ES-I3 (cell line): ENCODE measurements around the gene LIG3.
"Not testable (repeated sequence)": the region's sequence is repeated elsewhere in the genome, so short reads cannot be mapped to it uniquely, and the experiment has no call there.

Experiments
- H3K36me3 ChIP-seq: 2 replicates; pipeline ENCODE4 v1.6.1; 2013; ENCODE audit warnings: mild to moderate bottlenecking, low read length, control low read depth, moderate library complexity; ENCODE audit not compliant: insufficient read depth
- H3K4me1 ChIP-seq: 2 replicates; pipeline ENCODE4 v1.6.1; 2013; ENCODE audit warnings: mild to moderate bottlenecking, control low read depth, low read length; ENCODE audit not compliant: insufficient read depth
- H3K9ac ChIP-seq: 2 replicates; pipeline ENCODE4 v1.6.1; 2013; ENCODE audit warnings: low read depth, mild to moderate bottlenecking, low read length, moderate library complexity
- H3K9me3 ChIP-seq: 2 replicates; pipeline ENCODE4 v1.6.1; 2013; ENCODE audit warnings: mild to moderate bottlenecking, low read length, moderate library complexity; ENCODE audit not compliant: control insufficient read depth, insufficient read depth

LIG3 gene

DNA sequence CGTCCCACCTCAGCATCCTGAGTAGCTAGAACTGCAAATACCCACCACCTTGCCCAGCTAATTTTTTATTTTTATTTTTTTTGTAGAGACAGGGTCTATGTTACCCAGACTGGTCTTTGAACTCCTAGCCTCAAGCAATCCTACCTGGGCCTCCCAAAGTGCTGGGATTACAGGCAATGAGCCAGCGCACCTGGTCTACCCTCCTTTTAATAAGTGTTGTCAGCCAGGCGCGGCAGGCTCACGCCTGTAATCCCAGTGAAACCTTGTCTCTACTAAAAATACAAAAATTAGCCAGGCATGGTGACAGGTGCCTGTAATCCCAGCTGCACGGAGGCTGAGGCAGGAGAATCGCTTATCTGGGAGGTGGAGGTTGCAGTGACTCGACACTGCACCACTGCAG lies 63.9 kb downstream of the LIG3 start:
- Histone ChIP-seq H3K9ac (no peak overlapping the region), H3K36me3 (no peaks in the 10 kb centered on the region), H3K4me1 (0 out of 2 replicates have a peak, but pooled peaks cover 5% of the 10 kb centered on the region), H3K9me3 (no peaks in the 10 kb centered on the region)

DNA sequence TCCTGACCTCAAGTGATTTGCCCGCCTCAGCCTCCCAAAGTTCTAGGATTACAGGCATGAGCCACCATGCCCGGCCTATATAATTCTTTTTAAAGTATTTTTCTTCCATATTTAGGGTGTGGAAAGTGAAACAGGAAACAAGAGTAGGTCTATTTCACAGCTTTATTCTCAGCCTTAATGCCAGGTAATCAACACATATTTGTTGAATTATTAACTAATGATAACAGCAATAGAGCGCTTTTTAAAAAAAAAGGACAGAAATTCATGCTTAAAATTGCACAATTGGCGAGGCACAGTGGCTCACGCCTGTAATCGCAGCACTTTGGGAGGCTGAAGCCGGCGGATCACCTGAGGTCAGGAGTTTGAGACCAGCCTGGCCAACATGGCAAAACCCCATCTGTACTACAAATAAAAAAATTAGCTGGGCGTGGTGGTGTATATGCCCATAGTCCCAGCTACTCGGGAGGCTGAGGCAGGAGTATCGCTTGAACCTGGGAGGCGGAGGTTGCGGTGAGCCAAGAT lies 65.2 kb downstream of the LIG3 start:
- H3K4me1 ChIP-seq, H3K36me3 ChIP-seq, H3K9ac ChIP-seq, H3K9me3 ChIP-seq: not testable (repeated sequence)

DNA sequence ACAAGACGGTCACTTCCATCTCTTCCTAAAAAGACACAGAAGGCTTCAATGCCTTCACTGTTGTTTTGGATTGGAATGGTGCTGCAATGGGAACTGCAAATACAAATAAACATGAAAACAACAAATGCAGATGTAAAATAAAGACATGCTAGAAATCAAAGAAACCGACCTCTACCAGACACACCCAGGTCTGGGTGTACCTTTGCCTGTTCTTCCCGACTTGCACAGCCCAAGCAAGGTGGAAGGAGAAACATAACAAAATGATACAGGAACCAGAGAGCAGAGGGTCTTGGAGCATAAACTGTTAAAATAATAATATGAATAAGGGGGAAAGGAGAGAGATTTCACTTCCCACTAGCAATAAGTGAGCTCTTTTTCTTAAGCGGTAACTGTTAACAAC lies 65.9 kb downstream of the LIG3 start:
- Histone ChIP-seq H3K9ac (no peak overlapping the region), H3K9me3 (no peaks in the 10 kb centered on the region), H3K36me3 (no peaks in the 10 kb centered on the region), H3K4me1 (0 out of 2 replicates have a peak, but pooled peaks cover 5% of the 10 kb centered on the region)

DNA sequence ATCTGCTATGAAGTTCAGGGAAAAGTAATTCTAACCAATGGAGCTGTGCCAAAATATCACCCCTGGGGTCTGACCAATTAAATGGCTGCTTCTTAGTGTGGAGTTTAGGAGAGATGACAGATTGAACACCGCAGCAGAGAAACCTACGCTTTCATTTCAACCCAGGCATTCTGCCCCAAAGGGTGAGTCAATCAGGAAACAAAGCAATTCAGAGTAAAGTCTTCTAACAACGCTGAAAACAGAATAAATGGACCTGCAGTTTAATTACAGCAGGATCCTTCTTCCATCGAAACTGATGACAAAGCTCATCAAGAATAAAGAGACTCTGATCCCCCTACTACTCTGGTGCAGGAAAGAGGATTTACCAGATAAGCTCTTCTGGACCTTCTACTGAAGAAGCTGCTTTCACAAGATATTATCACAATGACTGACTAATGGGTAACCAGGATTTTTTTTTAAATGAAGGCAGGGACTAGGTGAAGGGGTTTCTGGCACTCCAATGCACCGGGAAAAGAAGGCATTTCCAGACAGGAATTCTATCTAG lies 66.5 kb downstream of the LIG3 start:
- H3K36me3 ChIP-seq, result no peaks in the 10 kb centered on the region
- no peak overlapping the region for H3K9ac ChIP-seq
- no peaks in the 10 kb centered on the region for H3K9me3 ChIP-seq
- peaks cover 7% of the 10 kb centered on the region; the same call in 1 of the 2 replicates for H3K4me1 ChIP-seq

DNA sequence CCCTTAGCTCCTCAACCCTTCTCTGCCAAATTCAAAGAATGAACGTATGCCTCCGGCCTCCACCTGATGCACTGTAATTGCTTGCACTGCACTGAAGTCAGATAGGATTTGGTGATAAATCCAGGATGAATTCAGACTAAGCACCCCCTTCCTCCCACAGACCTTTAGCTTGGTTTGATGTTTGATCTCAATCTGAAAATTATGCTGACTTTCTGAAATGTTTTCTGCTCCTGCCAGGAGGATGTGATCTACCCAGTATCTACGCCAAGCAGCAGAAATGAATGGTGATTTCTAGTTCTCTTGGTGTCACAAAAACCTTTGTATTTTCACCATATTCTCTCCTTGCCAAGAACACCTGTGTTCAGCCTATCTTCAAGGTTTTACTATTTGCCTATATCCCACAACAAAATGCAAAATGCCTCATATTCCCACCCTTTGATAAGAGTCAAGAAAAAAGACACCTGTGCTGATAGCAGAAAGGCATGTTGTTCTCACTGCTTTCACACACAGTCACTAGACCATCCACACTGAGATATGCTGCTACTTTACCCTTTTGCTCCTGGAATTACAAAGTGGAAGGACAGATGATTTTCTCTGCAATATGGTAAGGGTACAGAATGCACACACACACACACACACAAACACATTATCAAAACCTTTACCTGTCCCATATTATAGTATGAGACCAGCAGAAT lies 68.5 kb downstream of the LIG3 start:
- peaks cover 15% of the 10 kb centered on the region for H3K4me1 ChIP-seq
- H3K9ac ChIP-seq, result no peak overlapping the region
- H3K9me3 ChIP-seq, result no peaks in the 10 kb centered on the region
- H3K36me3 ChIP-seq, result no peaks in the 10 kb centered on the region

DNA sequence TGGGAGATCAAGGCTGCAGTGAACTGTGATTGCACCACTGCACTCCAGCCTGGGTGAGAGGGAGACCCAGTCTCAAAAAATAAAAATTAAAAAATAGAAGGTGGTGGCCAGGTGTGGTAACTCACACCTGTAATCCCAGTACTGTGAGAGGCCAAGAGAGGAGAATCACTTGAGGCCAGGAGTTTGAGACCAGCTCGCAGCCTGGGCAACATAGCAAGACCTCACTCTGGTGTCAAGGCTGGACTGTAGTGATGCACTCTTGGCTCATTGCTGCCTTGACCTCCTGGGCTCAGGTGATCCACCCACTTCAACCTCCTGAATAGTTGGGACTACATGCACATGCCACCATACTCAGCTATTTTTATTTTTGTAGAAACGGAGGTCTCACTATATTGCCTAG lies 69.9 kb downstream of the LIG3 start:
- Histone ChIP-seq H3K36me3 (no peaks in the 10 kb centered on the region), H3K9ac (no peak overlapping the region), H3K4me1 (peaks cover 15% of the 10 kb centered on the region), H3K9me3 (no peaks in the 10 kb centered on the region)

DNA sequence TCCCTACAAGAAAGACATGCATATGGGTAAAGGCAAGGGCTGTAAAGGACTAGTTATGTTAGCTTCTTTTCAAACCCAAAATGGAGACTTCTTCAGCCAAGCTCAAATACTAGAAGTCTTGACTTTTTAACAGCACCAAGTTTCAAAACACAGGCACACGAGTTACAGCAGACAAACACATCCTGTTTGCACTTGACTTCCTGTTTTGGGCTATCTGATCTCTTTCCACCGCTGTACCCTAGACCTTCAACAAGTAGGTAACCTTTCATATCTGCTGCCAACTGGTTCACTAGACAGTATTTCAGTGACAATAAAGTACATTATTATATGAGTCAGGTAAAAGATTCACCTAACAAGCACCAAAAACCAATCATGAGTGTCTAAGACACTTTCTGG lies 70.9 kb downstream of the LIG3 start:
- Histone ChIP-seq H3K4me1 (peaks cover 20% of the 10 kb centered on the region), H3K9me3 (no peaks in the 10 kb centered on the region), H3K9ac (no peak overlapping the region), H3K36me3 (no peaks in the 10 kb centered on the region)

DNA sequence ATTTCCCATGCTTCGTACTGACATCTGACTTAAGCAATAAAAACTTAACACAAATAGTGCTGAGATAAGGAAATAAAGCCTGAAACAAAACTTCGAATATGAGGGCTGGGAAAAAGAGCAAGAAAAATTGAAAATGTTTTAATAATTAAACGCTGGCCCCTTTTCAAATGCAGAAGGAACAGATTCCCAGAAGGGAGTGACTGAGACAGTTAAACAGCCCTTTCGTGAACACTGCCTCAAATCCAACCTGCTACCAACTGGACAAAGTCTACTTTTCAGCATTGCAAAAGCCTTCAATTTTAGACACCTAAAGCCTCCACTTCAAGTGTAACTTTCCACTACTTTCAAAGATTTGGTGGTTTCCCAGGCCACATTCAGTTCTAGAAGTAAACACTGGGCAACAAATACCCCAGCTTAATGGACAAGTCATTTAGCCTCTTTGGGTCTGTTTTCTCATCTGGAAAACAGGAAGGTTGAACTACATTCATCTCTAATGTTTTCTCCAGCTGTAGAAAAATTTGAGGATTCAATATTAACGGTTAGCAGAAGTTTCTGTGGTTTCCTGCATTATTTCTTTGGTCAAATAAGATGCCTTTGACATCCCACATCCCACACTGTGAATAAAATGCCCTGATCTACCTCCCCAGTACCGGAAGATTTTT lies 71.4 kb downstream of the LIG3 start:
- no peaks in the 10 kb centered on the region for H3K9me3 ChIP-seq
- H3K9ac ChIP-seq, result no peak overlapping the region
- peaks cover 18% of the 10 kb centered on the region for H3K4me1 ChIP-seq
- no peaks in the 10 kb centered on the region for H3K36me3 ChIP-seq

DNA sequence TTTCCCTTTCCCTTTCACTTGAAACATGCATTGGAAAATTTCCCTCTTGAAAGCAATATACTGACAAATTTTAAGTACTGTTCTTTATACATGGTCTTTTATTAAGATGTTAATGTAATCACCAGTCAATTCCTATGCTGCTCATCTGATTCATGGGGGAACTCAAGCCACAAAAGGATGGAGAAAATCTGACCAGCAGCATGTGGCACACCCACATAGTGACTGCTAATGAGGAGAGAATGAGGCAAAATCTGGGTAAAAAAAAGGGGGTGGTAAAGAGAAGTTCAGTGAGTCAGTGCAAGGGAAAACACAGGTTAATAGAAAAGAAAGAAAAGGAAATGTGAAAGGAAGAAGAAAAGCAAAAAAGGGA lies 71.9 kb downstream of the LIG3 start:
- Histone ChIP-seq H3K9me3 (no peaks in the 10 kb centered on the region), H3K36me3 (no peaks in the 10 kb centered on the region), H3K4me1 (peaks cover 15% of the 10 kb centered on the region), H3K9ac (no peak overlapping the region)

DNA sequence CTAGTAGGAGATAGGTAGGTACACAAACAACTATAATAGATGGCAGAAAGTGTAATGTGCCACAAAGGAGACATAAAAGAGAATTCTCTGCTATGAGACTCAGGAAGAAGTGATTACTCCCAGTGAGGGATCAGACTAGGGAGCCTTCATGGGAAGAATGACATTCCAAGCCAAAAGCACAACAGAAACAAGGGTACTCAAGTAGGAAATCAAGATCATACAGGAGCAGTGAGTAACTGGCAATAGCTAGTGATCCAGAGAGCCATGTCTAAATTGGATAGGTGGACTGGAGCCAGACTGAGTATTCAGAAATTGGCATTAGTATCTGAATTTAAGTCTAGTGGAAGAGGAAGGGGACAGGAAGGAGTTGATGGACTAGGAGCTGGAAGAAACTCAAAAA lies 72.5 kb downstream of the LIG3 start:
- Histone ChIP-seq H3K36me3 (no peaks in the 10 kb centered on the region), H3K9me3 (no peaks in the 10 kb centered on the region), H3K4me1 (peaks cover 15% of the 10 kb centered on the region), H3K9ac (no peak overlapping the region)

DNA sequence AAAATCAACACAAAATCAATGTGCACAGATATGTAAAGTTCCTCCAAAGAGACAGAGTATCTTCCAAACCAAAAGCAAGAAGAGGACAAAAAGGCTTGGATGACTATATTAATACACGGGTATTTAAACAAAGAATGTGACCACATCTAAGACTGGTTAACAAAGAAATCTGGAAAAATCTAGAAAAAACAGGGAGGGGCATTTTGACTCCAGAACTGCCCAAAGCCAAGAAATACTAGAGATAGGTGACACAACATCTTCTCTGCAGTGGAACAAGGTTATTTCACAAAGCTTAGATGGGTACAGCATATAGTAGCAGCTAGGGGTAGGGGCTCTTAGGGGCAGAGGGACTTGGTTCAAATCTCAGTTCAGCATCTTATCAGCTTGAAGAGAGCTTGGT lies 72.9 kb downstream of the LIG3 start:
- Histone ChIP-seq H3K36me3 (no peaks in the 10 kb centered on the region), H3K9ac (no peak overlapping the region), H3K4me1 (peaks cover 15% of the 10 kb centered on the region)

DNA sequence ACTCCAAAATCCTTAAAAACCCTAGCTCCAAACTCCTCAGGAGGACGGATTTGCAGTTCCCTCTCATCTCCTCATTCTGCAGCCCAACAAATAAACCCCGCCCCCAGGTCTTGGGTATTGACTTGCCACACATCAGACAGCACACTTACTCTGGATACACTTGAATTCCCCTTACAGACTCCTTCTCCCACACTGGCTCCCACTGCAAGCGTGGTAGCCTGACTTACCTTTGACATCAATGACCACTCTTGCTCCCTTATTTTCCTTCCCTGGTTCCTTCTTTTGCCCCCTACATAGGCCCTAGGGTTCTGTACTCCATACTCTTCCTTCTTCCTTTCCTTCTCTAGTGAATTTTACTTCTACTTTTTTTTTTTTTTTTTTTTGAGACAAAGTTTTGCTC lies 75.7 kb downstream of the LIG3 start:
- Histone ChIP-seq H3K9ac (no peak overlapping the region), H3K4me1 (peaks cover 15% of the 10 kb centered on the region), H3K9me3 (no peaks in the 10 kb centered on the region), H3K36me3 (no peaks in the 10 kb centered on the region)

More for the DNA sequence above, 72.9 kb downstream of the LIG3 start:
- no peaks in the 10 kb centered on the region for H3K9me3 ChIP-seq

DNA sequence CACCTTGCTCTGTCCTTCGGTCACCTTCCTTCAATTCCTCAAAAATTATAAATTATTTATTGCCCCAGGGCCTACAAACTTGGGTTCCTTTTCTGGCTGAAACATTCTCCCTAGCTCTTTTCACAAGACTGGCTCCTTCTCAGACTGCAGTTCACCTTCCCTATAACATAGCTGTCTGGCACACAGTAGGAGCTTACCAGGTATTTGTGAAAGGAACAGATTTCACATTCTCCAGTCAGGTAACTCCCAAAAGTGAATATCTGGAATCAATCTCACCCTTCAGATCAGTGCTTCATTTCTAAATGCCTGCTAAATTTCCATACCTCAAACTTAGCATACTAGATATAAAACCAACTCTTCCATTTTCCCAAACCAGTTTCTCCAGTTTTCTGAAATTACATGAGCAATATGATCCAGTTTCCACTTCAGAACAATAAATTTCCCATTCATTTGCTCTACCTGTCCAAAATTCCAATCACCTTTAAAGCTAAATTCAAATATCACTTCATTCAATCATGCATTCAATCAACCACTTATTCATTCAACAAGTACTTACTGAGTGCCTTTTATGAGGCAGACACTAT lies 77.1 kb downstream of the LIG3 start:
- no peak overlapping the region for H3K9ac ChIP-seq
- no peaks in the 10 kb centered on the region for H3K9me3 ChIP-seq
- H3K4me1 ChIP-seq, result peaks cover 11% of the 10 kb centered on the region
- H3K36me3 ChIP-seq, result no peaks in the 10 kb centered on the region
